IPS-NIHi7 (cell line): ENCODE results near the gene AQP9.

Experiments
- DNase-seq: peaks from one replicate; pipeline ENCODE4 v3.0.0; 2012; ENCODE audit warnings: mixed read lengths; ENCODE audit errors: extremely low spot score

The AQP9 gene

DNA sequence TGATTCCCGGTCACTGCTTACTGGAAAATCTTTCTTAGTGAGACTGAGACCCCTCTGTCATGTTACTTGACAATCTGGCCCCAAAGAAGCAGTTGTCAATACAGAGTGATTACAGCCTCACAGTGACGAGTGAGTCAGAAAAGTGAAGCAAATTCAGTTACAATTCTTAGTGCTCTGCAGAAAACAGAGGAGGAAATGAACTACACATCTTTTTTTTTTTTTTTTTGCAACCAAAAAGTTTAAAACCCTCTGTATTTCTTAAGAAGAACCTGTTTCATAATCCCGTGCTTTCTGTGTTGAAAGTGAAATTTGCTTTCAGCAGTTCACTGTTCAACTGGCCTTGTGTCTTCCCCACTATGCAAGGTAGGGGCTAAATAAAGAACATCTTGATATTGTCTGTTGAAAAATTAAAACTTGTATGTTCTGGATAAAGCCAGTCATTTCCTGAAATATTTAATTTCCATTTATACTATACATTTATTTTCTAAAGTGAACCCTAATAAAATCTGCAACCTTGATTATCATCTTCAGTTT is 1.9 kb downstream of the AQP9 start:
- DNase-seq, result no peak

DNA sequence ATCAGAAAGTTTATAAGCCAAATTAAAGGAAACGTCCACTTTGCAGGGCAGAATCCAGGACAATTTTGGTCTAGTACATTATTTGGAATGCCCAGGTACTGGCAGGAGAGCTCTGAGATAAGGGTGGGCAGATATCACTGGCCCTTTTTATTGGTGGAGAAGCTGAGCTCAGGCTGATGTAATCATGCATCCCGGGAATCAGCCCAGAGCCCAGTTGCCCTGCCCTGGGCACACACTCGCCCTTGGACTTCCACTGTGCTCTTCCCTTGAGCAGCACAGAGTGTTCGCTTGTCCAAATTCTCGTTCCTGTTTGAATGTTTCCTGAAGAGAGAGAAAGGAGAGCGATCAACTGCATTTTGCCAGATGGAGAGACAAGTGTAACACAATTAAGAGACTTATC is 3.7 kb downstream of the AQP9 start:
- DNase-seq, result no peak

DNA sequence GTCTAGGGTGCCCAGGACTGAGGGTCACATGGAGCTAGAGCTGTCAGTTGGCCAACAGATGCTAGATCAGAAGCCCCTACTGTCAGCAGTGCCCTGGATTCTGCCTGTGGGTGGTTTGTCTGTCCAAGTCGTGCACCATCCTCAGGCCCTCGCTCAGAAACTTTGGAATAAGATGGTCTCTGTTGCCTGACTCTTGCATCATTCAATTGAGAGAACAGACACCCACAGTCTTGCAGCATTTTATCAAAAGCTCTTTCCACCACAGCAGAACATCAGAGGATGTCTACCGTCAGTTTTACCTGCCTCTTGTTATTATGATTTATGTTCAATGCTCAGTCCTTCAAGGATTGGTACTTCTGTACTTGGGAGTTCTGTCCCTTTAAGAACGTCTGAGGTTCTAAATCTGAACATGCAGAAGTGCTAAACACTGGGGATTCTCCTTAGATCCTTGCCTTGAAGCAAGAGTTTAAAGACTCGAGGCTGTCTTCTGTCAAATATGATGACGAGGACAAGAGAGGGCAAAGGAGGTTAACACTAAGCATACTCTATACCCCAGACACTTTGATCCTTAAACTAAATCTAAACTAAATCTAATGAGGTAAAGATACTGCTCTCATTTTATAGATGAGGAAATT is 4.8 kb downstream of the AQP9 start:
- DNase-seq, result no peak

DNA sequence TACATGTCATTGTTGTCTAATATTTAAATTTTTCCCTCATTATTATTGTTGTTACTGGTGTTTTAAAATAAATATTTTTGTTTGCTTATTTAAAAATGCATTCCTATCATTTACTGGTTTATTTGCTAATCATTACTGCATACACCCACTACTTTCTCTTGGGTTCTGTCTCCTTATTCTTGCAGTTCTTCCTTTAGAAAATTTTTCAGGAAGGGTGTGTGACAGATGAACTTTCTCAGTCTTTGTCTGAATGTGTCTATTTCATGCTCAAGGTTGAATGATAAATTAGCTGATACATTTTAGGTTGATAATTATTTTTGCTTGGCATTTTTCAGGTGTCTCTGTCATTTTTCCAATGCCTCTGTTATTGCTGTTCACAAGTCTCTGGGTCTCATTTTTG is 7.4 kb downstream of the AQP9 start:
- no peak for DNase-seq

DNA sequence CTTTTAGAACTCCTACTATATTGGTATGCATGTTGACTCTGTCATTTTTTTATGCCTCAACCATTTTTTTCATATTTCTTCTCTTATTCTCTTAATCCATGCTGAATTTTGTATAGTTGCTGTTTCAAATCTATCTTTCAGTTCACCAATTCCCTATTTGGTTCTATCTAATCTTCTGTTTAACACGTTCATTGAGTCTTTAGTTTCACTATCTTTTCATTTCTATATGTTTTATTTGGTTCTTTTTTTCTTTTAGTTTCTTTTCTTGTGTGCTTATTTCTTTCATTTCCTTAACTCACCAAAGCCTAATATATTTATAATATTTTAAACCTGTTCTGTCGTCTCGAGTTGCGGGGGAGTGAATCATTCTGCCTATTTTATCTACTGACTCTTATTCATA is 8.0 kb downstream of the AQP9 start:
- no peak for DNase-seq

DNA sequence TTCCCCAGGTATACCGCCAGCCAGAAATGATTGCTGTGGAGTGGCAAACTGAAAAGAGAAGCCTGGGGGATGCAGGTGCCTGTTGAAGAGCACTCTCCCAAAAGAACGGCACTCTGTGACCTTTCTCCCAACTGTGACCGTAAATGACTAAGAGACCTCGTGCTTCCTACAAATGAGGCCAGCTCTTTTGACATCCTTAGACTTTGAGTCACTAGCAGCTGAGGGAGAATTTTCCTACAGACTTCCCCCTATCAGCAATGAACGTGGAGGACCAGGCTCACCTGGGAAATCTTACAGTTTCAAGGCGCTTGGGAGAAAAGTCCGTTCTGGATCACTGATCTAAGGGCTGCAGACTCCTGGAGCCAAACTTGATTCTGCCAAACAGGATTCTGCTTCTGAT is 8.6 kb downstream of the AQP9 start:
- DNase-seq, result no peak

DNA sequence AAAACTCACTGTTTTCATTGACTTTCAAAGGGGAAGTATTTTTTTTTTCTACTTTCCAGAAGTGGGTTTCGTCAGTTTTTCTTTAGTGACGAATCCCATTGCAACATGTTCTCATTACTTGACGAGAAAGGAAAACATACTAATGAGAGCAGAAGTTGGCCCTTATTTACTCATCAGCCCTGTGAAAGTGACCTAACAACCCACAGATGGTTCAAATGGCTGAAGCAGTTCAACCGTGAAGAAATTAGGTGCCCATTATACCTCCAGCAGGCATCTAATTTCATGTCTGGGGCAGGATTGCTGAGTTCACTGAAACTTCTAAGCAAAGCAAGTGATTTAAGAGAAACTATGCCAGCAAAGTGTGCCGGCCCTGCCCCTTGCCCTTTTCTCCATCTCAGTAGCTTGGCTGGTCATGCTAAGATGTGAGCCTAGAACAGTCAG is 9.0 kb downstream of the AQP9 start:
- DNase-seq, result no peak

DNA sequence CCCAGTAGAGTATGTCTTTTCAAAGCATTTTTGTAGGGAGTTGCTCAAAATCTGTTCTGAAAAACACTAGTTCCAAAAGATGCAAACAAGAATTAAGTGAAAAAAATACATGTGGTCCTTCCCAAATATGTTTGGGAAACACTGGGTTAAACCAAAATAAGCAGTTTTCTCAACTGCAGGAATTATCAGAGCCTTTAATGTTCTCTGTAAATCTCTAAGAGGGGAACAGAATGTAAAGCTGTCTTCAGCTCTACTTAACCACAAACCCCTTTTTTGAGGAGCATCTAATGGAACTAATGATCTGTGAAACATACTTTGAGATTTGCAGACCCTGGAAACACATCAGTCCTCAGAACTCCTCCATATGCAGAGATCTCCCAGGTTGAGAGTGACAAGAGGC is 9.9 kb downstream of the AQP9 start:
- no peak for DNase-seq

DNA sequence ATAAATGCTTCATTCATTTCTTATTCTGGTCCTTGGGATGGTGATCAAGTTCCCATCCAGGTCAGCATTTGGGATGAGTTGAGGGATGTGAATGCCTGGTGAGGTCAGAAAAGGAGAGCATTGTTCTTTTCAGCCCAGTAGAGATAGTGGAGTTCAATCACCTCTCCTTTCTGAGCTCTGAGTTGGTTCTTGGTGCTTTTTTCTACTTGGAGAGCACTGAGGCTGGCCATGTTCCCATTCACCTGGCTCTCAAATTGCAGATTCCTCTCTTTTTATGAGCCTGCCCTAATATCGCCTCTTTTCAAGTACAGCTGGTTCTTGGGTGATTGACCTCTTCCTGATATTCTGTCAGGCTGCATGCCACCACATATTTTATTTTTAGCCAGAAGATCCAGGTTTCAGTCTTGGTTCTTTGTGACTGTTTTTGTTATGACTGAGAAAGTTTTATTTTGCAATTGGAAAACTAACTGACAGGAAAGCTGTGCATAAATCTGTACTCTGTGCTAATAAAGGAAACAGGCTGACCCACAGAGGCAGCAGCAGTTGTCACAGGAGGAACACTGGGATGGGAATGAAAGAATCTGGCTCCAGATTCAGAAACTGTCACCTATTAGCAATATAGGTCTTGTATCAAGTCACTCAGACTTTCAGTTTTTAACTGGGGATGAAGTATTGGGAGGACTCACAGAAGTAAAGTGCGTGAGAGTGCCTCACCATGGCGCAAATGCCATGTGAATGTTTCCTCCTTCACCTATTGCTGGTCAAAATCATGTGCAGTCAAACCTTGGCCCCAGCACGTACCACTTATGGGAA is 10.7 kb downstream of the AQP9 start:
- no peak for DNase-seq

DNA sequence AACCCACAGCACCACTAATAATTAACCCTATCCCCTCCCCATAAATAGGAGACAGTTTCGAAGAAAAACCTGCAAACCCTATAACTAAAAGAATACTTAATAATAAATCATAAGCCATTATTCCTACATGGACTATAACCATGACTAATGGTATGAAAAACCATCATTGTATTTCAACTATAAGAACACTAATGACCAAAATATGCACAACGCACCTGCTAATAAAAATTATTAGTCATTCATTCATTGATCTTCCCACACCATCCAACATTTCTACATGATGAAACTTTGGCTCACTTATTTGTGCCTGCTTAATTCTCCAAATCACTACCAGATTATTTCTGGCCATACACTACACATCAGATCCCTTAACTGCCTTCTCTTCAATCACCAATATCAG is 16.6 kb downstream of the AQP9 start:
- DNase-seq, result no peak

DNA sequence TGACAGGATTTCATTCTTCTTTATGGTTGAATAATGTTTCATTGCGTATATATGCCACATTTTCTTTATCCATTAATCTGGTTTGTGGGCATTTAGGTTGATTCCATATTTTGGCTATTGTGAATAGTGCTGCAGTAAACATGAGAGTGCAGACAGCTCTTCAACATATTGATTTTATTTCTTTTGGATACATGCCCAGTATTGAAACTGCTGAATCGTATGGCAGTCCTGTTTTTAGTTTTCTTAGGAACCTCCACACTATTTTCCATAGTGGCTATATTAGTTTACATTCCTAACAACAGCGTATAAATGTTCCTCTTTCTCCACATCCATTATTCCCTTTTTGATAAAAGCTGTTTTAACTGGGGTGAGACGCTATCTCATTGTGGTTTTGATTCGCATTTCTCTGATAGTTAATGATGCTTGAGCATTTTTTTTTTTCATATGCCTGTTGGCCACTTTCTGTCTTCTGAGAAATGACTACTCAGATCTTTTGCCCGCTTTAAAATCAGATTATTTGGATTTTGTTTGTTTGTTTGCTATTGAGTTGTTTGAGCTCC is 21.7 kb downstream of the AQP9 start:
- DNase-seq, result no peak

DNA sequence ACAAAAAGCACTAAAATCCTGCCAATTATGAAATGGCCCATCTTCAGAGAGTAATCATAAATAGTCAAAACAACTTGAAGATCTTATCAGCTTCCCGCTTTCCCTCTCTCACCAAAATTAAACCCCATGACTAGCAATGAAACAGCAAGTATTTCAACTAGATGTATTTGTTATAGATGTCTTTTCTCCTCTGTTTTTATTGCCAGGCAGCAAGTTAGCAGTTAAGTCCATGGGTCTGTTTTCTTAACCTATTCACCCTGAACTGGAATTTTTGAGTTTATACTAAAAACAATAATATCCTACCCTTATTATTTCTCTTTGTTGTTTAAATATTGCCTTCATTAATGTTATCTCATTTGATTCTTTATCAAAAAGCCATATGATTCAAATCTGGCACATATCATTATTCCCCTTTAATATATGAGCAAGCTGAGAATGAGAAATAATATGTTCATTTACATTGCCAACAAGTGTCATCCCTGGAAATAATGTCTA is 23.3 kb downstream of the AQP9 start:
- no peak for DNase-seq

DNA sequence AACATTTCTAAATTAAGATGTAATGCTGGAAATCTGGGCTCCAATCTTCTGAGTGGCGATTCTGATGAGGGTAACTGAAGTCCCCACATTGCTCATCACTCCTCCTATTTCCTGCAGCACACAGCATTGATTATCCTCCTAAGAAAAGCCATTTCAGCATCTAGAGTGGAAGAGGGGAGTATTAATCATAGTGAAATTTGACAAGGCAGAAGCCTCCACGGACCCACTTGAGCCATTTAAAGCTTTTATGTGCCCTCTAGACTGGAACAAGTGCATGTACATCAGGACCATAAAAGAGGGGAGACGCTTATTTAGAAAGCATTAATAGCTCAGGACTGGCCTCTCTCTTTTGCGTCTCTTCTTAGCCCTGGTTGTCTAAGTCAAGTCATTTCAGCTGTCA is 25.8 kb downstream of the AQP9 start:
- DNase-seq, result no peak

DNA sequence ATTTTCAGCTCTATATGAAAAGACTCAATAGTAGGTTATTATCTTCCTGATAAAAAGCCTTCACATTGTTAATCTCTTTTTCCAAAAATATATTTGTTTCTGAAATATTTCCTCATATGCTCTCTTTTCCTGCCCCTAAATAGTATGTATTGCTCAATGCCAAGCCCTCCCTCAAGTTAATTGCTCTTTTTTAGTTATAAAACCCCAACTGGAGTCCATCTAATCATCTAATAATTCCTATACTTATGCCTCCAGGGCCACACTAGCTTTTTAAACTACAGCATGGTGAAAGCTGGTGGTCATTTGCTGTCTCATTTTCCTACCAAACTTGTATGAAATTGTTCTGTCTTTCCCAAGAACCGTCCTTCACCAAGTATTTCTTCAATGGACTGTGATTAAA is 26.7 kb downstream of the AQP9 start:
- no peak for DNase-seq

DNA sequence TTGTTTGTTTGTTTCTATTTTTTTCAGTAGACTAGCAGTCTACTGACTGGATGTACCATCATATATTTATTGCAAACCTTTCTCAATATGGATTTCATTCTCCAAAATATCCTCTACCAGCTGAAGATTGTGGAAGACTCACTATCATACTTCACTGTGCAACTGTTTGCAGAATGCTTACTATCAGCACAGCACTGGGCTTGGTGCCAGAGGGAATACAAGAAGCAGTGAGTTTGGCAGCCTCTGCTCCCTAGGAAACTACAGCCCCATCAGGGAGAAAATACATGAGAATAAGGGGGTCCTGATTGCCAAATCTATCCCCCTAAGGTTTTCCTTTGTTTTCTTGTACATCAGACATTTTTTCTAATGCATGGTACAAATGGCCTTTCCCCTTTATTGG is 27.5 kb downstream of the AQP9 start:
- no peak for DNase-seq

DNA sequence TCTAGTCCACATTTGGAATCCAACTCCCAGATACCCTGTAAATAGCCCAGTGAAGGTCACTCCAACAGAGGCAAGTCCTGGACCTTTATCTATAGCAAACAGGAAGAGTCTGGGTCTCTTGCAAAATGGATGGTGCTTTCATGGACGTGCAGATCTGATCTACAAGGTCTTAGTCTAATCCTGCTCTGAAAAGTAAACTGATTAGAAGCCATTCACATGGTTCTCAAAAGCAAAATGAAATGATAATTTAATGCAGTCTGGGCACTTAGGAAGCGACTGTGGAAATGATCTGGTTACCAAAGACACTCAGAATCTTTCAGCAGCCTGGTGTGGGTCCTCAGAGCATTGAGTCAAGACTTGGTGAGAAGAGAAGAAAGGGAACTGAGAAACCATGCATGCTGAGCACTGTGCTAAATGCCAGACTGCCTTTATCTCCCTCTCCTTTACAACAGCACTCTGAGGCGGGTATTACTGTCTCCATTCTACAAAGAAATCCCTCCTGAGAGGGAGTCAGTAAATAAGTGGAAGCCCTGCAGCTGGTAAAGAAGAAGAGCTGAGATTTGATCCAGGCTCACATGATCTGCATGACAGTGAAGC is 29.0 kb downstream of the AQP9 start:
- peak; percentile 16 for DNase-seq

DNA sequence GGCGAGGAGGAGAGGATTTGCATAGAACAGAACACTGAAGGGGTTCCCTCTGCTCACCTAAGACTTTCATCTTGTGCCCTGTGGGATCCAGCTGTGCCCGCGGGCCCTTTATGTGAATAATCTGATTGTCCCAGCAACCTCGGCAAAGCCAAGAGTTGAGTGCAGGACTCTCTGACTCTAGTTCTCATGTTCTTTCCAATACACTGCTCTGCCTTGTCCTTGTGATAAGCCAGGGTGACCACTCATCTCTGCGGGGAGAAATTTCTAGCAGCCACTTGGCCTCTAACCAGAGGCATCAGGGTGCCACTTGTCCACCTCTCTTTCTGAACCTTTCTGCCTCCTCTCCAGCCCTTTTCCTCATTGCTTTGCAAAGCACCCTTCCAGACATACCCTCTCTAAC is 31.8 kb downstream of the AQP9 start:
- no peak for DNase-seq

DNA sequence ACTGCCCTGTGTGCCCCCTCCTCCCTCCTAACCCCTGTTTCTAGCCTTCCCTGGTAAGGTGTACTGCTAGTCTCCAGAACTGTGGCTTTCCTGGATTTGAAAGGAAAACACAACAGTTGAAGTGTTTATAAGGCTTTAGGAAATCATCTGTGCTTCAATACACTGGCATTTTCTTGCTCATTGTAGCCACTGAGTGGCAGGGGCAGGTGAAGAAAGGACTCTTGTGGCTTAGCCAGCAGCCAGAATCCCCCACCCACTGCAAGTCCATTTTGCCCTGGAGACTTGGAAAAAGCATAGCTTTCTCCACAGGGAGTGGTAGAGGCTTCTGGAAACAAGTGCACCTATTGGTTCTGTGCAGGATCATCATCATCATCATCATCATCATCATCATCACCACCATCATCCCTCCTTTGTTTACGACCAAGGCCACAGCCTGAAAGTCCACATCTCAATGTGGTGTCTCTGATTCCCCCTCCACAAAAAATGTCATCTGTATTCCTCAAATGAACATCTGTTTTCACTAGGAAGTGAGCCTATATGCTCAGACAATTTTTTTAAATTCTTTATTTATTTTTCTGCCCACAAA is 33.4 kb downstream of the AQP9 start:
- no peak for DNase-seq

DNA sequence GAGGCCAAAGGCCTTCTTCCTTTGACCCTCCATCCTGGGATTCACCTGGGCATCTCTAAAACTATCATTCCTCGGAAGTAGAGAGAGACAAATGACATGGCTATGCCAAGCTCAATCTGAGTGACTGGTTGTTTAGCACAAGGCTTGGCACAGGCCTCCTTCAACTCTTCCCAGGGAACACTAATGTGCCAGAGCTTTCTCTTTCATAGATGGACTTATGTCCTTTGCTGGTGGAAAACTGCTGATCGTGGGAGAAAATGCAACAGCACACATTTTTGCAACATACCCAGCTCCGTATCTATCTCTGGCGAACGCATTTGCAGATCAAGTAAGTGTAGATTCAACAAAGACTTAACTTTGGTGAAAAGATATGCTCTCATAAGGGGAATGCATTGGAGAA is 36.5 kb downstream of the AQP9 start:
- no peak for DNase-seq

DNA sequence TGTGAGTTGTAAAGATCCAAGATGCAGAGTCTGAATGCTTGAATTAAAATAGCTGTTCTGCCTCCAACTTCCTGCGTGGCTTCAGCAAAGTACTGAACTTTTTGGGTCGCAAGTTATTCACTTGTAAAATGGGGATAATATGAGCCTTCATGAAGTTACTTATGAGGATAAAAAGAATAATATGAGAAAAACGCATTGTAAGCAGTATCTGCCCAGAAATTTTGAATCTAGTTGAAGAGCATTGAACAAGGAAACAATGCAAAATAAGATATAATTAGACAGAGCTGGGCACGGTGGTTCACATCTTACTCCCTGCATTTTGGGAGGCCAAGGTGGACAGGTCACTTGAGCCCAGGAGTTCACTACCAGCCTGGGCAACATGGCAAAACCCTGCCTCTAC is 37.8 kb downstream of the AQP9 start:
- DNase-seq, result no peak

DNA sequence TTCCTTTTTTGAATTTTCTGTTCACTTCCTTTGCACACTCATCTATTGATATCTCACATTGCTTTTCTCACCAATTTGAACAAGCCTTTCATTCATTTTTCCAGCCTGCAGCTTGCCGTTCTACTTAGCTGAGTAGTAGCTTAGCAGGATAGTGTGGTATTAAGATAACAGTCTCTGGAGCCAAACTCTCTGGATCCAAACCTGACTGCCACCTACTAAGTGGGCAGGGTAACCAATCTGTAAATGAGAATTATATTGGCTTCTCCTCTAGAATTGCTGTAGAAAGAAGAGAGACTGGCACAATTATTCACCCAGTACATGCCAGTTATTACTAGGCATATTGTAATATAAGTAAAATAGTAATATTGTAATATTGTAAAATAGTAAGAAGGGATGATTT is 40.5 kb downstream of the AQP9 start:
- DNase-seq, result no peak

DNA sequence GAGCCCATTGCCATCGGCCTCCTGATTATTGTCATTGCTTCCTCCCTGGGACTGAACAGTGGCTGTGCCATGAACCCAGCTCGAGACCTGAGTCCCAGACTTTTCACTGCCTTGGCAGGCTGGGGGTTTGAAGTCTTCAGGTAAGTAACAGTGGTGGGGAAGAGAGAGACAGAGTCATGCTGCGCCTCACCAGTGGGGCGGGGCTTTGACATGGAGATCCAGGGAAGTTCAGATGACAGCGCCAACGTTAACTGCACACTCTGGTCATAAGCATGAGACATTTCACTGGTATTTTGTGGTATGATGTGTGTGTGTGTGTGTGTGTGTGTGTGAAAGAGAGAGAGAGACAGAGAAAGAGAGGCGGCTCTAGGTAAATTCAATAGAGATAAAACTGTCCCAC is 41.0 kb downstream of the AQP9 start:
- no peak for DNase-seq
